Measurements from ENCODE around the gene SSMEM1. TPM values are rescaled to one million over a fixed set of nuclear protein-coding genes. Genes with fewer than 3 reads are reported as not detected.

The SSMEM1 gene
- total and polyA plus RNA-seq, 2 donors (not counting 1 experiment from before 2014, with no cell fraction given), result not detected

DNA sequence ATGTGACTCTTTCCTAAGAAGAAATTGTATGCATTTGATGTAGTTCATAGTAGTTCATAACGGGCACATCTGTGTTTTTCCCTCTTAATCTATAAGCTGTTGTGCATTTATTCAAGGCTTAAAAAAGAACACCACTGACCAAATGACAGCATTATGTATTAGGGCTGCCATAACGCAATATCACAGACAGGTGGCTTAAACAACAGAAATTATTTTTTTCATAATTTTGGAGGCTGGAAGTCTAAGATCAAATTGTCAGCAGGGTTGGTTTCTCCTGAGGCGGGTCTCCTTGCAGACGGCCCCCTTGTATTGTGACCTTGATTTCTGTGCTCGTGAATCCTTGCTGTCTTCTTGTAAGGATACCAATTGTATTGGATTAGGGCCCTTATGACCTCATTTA, 627 bp upstream of the SSMEM1 start:
- H3K27me3 Mint-ChIP-seq, result peaks cover 11% of the 10 kb centered on the region
- ChIA-PET POLR2A (no interaction called here), CTCF (no interaction called here)
- H3K4me3 Mint-ChIP-seq, result peak overlapping the region; percentile 55
- Histone ChIP-seq H2AFZ (ENCODE audit: insufficient read depth, low read depth, low read length, poor library complexity, severe bottlenecking) (no peak overlapping the region), H3K36me3 (replicated peaks in 1 of 2; ENCODE audit: control extremely low read depth in 1 of 2, control insufficient read depth in 1 of 2, extremely low read depth in 1 of 2, insufficient read depth in 2 of 2, low read length in 1 of 2) (peaks cover 3 to 5% of the 10 kb centered on the region in 2 experiments), H3K27ac (ENCODE audit: low read length in 2 of 2) (no peak overlapping the region), H3K4me1 (ENCODE audit: control insufficient read depth in 2 of 2, insufficient read depth in 2 of 2, low read length in 2 of 2) (peaks cover 4 to 14% of the 10 kb centered on the region in 2 donors), H3K4me2 (replicated peaks; ENCODE audit: low read depth, low read length, poor library complexity, severe bottlenecking) (no peak overlapping the region), H3K4me3 (ENCODE audit: control extremely low read depth in 1 of 5, extremely low read depth in 1 of 5, insufficient read depth in 1 of 5, low read depth in 2 of 5, low read length in 4 of 5) (no peak overlapping the region), H3K27me3 (replicated peaks in 1 of 4; ENCODE audit: control extremely low read depth in 1 of 4, control insufficient read depth in 3 of 4, insufficient read depth in 4 of 4, low read length in 3 of 4) (no peaks in the 10 kb centered on the region), H3K9me3 (ENCODE audit: control extremely low read depth in 1 of 3, control insufficient read depth in 2 of 3, insufficient read depth in 1 of 3, low read length in 2 of 3) (peaks cover 0 to 10% (median 0%) of the 10 kb centered on the region in 3 donors), H3K9ac (ENCODE audit: low read length) (no peak overlapping the region), H4K20me1 (ENCODE audit: control insufficient read depth, insufficient read depth, low read length, poor library complexity, severe bottlenecking) (no peaks in the 10 kb centered on the region), H3K79me2 (ENCODE audit: control insufficient read depth, insufficient read depth, low read length) (peaks cover 19% of the 10 kb centered on the region)
- H3K9me3 Mint-ChIP-seq (ENCODE audit: insufficient read depth), result no peaks in the 10 kb centered on the region
- H3K27ac Mint-ChIP-seq, result no peak overlapping the region
- peaks cover 12% of the 10 kb centered on the region for H3K4me1 Mint-ChIP-seq
- no peak for ATAC-seq (ENCODE audit: low read depth)
- no peak for DNase-seq
- intact Hi-C loops (cut with micrococcal nuclease), result loop anchor here (5.0 to 10.0 kb wide), 2 partner anchors 255 to 528 kb away; partner anchors contain the start of genes KLF14 and UBE2H
- no CpG with 5 or more reads among the region's 5 CpGs for WGBS (ENCODE audit: insufficient coverage)
- TF ChIP-seq, protein P1, sequence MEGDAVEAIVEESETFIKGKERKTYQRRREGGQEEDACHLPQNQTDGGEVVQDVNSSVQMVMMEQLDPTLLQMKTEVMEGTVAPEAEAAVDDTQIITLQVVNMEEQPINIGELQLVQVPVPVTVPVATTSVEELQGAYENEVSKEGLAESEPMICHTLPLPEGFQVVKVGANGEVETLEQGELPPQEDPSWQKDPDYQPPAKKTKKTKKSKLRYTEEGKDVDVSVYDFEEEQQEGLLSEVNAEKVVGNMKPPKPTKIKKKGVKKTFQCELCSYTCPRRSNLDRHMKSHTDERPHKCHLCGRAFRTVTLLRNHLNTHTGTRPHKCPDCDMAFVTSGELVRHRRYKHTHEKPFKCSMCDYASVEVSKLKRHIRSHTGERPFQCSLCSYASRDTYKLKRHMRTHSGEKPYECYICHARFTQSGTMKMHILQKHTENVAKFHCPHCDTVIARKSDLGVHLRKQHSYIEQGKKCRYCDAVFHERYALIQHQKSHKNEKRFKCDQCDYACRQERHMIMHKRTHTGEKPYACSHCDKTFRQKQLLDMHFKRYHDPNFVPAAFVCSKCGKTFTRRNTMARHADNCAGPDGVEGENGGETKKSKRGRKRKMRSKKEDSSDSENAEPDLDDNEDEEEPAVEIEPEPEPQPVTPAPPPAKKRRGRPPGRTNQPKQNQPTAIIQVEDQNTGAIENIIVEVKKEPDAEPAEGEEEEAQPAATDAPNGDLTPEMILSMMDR (IDR thresholded peaks at IDR 0.05), result no peak
- TF ChIP-seq EZH2 (IDR thresholded peaks at IDR 0.05; ENCODE audit: borderline replicate concordance, insufficient read depth, low read depth, low read length, poor library complexity, severe bottlenecking), result no peak

DNA sequence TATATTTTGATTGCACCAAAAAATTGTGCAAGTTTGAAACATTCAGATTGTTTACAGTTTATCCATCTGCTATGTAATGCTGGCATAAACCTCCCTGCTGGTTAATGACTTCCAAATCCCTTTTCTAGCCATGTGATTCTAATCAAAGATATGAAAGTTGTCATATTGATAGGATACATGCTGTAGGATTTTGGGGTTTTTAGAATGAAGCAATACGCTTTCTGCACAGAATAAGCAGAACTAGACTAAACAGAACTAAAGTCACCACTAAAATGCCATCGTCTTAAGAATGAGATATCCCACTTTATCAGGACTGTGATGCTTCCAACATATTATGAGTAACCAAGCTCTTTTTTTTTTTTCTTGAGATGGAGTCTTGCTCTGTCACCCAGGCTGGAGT, 856 bp downstream of the SSMEM1 start:
- intact Hi-C loops (cut with micrococcal nuclease), result loop anchor here (5.0 to 10.0 kb wide), 2 partner anchors 256 to 526 kb away; partner anchors contain the start of genes KLF14 and UBE2H
- Mint-ChIP-seq H3K4me3 (no peak overlapping the region), H3K27ac (no peak overlapping the region), H3K9me3 (ENCODE audit: insufficient read depth) (no peaks in the 10 kb centered on the region), H3K4me1 (peaks cover 10% of the 10 kb centered on the region), H3K27me3 (peaks cover 14% of the 10 kb centered on the region)
- no peaks in the 10 kb centered on the region for H3K36me3 ChIP-seq (replicated peaks in 1 of 2; ENCODE audit: control extremely low read depth in 1 of 2, control insufficient read depth in 1 of 2, extremely low read depth in 1 of 2, insufficient read depth in 2 of 2, low read length in 1 of 2)
- peaks cover 4 to 14% of the 10 kb centered on the region in 2 donors for H3K4me1 ChIP-seq (ENCODE audit: control insufficient read depth in 2 of 2, insufficient read depth in 2 of 2, low read length in 2 of 2)
- no peak for TF ChIP-seq EZH2 (IDR thresholded peaks at IDR 0.05; ENCODE audit: borderline replicate concordance, insufficient read depth, low read depth, low read length, poor library complexity, severe bottlenecking)
- TF ChIP-seq, protein P1 (IDR thresholded peaks at IDR 0.05), result no peak
- ChIA-PET POLR2A (no interaction called here), CTCF (interaction anchor here (0.6 kb wide), 1 partner anchor 261 kb away, joined by 3 read pairs; no protein-coding TSS in a partner anchor)
- no peaks in the 10 kb centered on the region for H4K20me1 ChIP-seq (ENCODE audit: control insufficient read depth, insufficient read depth, low read length, poor library complexity, severe bottlenecking)
- no peak overlapping the region for H3K4me3 ChIP-seq (ENCODE audit: control extremely low read depth in 1 of 5, extremely low read depth in 1 of 5, insufficient read depth in 1 of 5, low read depth in 2 of 5, low read length in 4 of 5)
- H3K9me3 ChIP-seq (ENCODE audit: control extremely low read depth in 1 of 3, control insufficient read depth in 2 of 3, insufficient read depth in 1 of 3, low read length in 2 of 3), result peaks cover 0 to 10% (median 0%) of the 10 kb centered on the region in 3 donors
- no peak overlapping the region for H3K27ac ChIP-seq (ENCODE audit: low read length in 2 of 2)
- no peak overlapping the region for H3K9ac ChIP-seq (ENCODE audit: low read length)
- no peaks in the 10 kb centered on the region for H3K27me3 ChIP-seq (replicated peaks in 1 of 4; ENCODE audit: control extremely low read depth in 1 of 4, control insufficient read depth in 3 of 4, insufficient read depth in 4 of 4, low read length in 3 of 4)
- H3K79me2 ChIP-seq (ENCODE audit: control insufficient read depth, insufficient read depth, low read length), result peaks cover 19% of the 10 kb centered on the region
- H3K4me2 ChIP-seq (replicated peaks; ENCODE audit: low read depth, low read length, poor library complexity, severe bottlenecking), result no peak overlapping the region
- WGBS (ENCODE audit: insufficient coverage), result 100% methylated on average over 1 of the region's 2 CpGs
- no peak for DNase-seq
- H2AFZ ChIP-seq (ENCODE audit: insufficient read depth, low read depth, low read length, poor library complexity, severe bottlenecking), result no peak overlapping the region
- no peak for ATAC-seq (ENCODE audit: low read depth)

Measured in B cell (primary cell).